ENCODE data around the gene EDEM1.

Gene EDEM1

DNA sequence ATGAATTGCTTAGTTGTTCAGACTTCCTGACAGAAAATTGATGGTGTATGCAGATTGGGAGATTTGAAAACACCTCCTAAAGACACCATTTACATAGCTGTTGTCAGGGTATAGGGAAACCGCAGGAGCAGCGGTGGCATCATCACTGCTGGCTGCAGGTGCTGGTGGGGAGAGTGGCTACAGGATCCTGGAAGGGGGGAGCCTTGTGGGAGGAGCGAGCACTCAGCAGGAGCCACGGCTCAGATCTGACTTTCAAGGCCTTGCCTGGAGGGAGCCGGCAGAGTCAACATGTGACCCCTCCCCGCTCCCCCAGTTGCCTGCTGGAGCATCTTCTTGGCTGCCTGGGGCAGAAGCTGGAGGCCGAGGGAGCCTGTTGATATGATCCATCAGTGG, 26.1 kb downstream of the EDEM1 start:
- no peak overlapping the region for H2AFZ ChIP-seq (ENCODE audit: low read depth, low read length, severe bottlenecking)
- H4K20me1 ChIP-seq (ENCODE audit: low read depth, low read length) = peaks cover 20% of the 10 kb centered on the region; the same call in 1 of the 2 replicates
- no peaks in the 10 kb centered on the region for H3K9me2 ChIP-seq (replicated peaks; ENCODE audit: insufficient read depth, low read length)
- no peak for TF ChIP-seq EZH2phosphoT487 (conservative IDR thresholded peaks at IDR 0.05; ENCODE audit: low read length)
- TF ChIP-seq, protein P1, sequence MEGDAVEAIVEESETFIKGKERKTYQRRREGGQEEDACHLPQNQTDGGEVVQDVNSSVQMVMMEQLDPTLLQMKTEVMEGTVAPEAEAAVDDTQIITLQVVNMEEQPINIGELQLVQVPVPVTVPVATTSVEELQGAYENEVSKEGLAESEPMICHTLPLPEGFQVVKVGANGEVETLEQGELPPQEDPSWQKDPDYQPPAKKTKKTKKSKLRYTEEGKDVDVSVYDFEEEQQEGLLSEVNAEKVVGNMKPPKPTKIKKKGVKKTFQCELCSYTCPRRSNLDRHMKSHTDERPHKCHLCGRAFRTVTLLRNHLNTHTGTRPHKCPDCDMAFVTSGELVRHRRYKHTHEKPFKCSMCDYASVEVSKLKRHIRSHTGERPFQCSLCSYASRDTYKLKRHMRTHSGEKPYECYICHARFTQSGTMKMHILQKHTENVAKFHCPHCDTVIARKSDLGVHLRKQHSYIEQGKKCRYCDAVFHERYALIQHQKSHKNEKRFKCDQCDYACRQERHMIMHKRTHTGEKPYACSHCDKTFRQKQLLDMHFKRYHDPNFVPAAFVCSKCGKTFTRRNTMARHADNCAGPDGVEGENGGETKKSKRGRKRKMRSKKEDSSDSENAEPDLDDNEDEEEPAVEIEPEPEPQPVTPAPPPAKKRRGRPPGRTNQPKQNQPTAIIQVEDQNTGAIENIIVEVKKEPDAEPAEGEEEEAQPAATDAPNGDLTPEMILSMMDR (IDR thresholded peaks at IDR 0.05; ENCODE audit: insufficient read depth, low read length, poor library complexity, severe bottlenecking) = no peak
- no peak overlapping the region for H3K4me3 ChIP-seq (ENCODE audit: insufficient read depth, low read length, poor library complexity, severe bottlenecking)
- no peak overlapping the region for H3K4me2 ChIP-seq (ENCODE audit: low read depth, low read length, poor library complexity, severe bottlenecking)
- H3F3A ChIP-seq (ENCODE audit: insufficient read depth) = peaks cover 25% of the 10 kb centered on the region
- H3K9me3 ChIP-seq (ENCODE audit: insufficient read depth, low read length) = no peaks in the 10 kb centered on the region
- H3K27ac ChIP-seq (ENCODE audit: low read depth, low read length) = no peak overlapping the region
- H3K27me3 ChIP-seq (ENCODE audit: low read length) = no peaks in the 10 kb centered on the region
- H3K36me3 ChIP-seq (ENCODE audit: low read length) = peaks cover 81% of the 10 kb centered on the region
- H3K79me2 ChIP-seq (ENCODE audit: insufficient read depth, low read length) = peaks cover 17% of the 10 kb centered on the region
- H3K9ac ChIP-seq (ENCODE audit: low read length) = no peak overlapping the region

DNA sequence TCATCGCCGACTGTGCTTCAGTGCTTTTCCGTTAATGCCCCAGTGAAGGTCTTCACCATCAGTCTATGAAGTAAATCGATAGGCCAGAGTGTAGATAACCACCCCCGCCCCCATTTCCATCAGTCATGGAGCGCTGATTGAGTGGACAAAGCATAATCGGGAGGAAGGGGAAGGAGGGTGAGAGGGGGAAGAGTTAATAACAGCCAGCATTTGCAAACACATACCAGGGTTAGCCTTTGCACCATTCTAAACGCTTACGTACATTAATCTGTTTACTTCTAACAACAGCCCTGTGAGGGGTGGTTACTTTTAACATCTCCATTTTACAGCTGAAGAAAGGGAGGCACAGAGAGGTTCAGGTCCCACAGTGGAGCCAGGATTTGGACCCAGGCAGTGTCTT, 26.8 kb downstream of the EDEM1 start:
- peaks cover 10% of the 10 kb centered on the region for H3K79me2 ChIP-seq (ENCODE audit: insufficient read depth, low read length)
- H3K27ac ChIP-seq (ENCODE audit: low read depth, low read length) = no peak overlapping the region
- no peak overlapping the region for H2AFZ ChIP-seq (ENCODE audit: low read depth, low read length, severe bottlenecking)
- no peak for TF ChIP-seq EZH2phosphoT487 (conservative IDR thresholded peaks at IDR 0.05; ENCODE audit: low read length)
- TF ChIP-seq, protein P1 (IDR thresholded peaks at IDR 0.05; ENCODE audit: insufficient read depth, low read length, poor library complexity, severe bottlenecking) = no peak
- H3K9me3 ChIP-seq (ENCODE audit: insufficient read depth, low read length) = no peaks in the 10 kb centered on the region
- H3K9me2 ChIP-seq (replicated peaks; ENCODE audit: insufficient read depth, low read length) = no peaks in the 10 kb centered on the region
- H3K4me2 ChIP-seq (ENCODE audit: low read depth, low read length, poor library complexity, severe bottlenecking) = no peak overlapping the region
- peaks cover 33% of the 10 kb centered on the region for H3F3A ChIP-seq (ENCODE audit: insufficient read depth)
- H4K20me1 ChIP-seq (ENCODE audit: low read depth, low read length) = peaks cover 17% of the 10 kb centered on the region; the same call in 1 of the 2 replicates
- no peak overlapping the region for H3K9ac ChIP-seq (ENCODE audit: low read length)
- H3K27me3 ChIP-seq (ENCODE audit: low read length) = no peaks in the 10 kb centered on the region
- H3K36me3 ChIP-seq (ENCODE audit: low read length) = peaks cover 80% of the 10 kb centered on the region
- H3K4me3 ChIP-seq (ENCODE audit: insufficient read depth, low read length, poor library complexity, severe bottlenecking) = no peak overlapping the region

DNA sequence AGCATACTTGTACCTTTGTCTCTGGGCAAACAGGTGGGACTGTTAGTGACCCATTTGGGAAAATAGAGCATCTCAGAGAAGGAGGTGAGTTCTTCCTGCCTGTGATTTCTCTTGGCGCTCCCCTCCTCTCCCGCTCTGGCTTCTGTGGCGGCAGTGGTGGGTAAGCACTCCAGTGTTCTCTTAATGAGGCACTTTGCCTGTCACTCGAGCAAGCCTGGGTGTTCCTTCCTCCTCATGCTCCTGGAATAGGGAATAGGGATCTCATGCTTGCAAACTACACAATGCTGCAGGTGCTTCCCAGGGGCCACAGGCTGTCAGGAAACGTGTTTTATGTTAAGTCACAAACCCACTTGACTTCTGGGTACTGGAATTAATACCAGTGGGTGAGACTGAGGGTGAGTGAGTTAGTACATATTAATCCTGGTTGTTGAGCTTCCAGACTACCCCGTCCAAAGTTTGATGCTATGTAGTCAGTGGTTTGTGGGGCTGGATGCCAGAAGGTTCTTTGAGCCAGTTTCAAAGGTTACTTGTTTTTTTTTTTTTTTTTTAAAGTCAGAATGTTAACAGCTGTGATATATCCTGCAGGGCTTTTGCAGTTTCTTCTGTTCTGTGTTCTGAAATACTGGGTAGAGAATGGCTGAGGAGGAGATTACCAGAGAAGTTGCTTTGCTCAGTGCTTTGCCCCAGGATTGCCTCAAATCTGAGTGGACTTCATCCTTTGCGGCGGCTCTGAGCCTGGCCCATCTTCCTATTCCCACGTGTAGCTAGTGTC, 30.5 kb downstream of the EDEM1 start:
- H3K4me2 ChIP-seq (ENCODE audit: low read depth, low read length, poor library complexity, severe bottlenecking) = no peak overlapping the region
- no peak overlapping the region for H3K4me3 ChIP-seq (ENCODE audit: insufficient read depth, low read length, poor library complexity, severe bottlenecking)
- H3F3A ChIP-seq (ENCODE audit: insufficient read depth) = peaks cover 57% of the 10 kb centered on the region
- H3K9me2 ChIP-seq (replicated peaks; ENCODE audit: insufficient read depth, low read length) = no peaks in the 10 kb centered on the region
- peaks cover 52% of the 10 kb centered on the region for H3K36me3 ChIP-seq (ENCODE audit: low read length)
- H3K27me3 ChIP-seq (ENCODE audit: low read length) = no peaks in the 10 kb centered on the region
- no peak overlapping the region for H3K27ac ChIP-seq (ENCODE audit: low read depth, low read length)
- H3K9ac ChIP-seq (ENCODE audit: low read length) = no peak overlapping the region
- H3K9me3 ChIP-seq (ENCODE audit: insufficient read depth, low read length) = no peaks in the 10 kb centered on the region
- H2AFZ ChIP-seq (ENCODE audit: low read depth, low read length, severe bottlenecking) = no peak overlapping the region
- no peak for TF ChIP-seq EZH2phosphoT487 (conservative IDR thresholded peaks at IDR 0.05; ENCODE audit: low read length)
- TF ChIP-seq, protein P1 (IDR thresholded peaks at IDR 0.05; ENCODE audit: insufficient read depth, low read length, poor library complexity, severe bottlenecking) = no peak
- H3K79me2 ChIP-seq (ENCODE audit: insufficient read depth, low read length) = no peaks in the 10 kb centered on the region
- H4K20me1 ChIP-seq (ENCODE audit: low read depth, low read length) = peaks cover 4% of the 10 kb centered on the region; the same call in 1 of the 2 replicates
